Testis (tissue), 2 donors: Measurements from ENCODE around the gene F2.

Experiments
- CTCF ChIP-seq, 3 experiments: fragments of 450-650 bp in 2 of 3; fragments of 200-600 bp in 1 of 3; sonication (generic) in 1 of 3; IDR thresholded peaks; one replicate each; pipeline ENCODE4 v1.5.1; 2016 to 2019; ENCODE audit warnings: antibody characterized with exemption in 3 of 3, mild to moderate bottlenecking in 2 of 3, moderate library complexity in 1 of 3
- POLR2A ChIP-seq: fragments of 450-650 bp; IDR thresholded peaks from one replicate; pipeline ENCODE4 v1.6.1; 2017; ENCODE audit warnings: antibody characterized with exemption, mild to moderate bottlenecking, moderate library complexity

GRCh38 chr11:46755962-46756361 is 36.9 kb downstream of the F2 start:
- no peak for TF ChIP-seq CTCF (IDR thresholded peaks at IDR 0.05)
- no peak for TF ChIP-seq POLR2A
